ENCODE measurements around the gene MTA1.

DNA sequence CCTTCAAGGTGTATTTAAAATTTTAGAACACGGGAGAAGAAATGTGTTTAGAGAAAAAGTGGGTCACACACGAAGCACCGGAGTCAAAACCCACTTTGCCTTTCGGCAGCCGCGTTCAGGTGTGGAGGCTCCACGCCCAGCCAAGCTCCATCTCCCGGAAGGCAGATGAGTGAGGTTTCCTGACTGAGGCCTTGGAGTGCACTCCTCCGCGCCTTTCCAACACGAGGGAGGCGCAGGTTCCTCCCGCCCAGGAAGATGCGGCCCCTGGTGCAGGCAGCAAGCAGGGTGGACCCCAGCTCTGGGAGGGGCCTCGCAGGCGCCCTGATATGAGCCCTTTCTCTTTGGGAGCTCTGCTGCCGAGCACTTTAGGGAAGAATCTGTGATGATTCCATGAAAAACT, 22.5 kb downstream of the MTA1 start:
- TF ChIP-seq, protein P1, sequence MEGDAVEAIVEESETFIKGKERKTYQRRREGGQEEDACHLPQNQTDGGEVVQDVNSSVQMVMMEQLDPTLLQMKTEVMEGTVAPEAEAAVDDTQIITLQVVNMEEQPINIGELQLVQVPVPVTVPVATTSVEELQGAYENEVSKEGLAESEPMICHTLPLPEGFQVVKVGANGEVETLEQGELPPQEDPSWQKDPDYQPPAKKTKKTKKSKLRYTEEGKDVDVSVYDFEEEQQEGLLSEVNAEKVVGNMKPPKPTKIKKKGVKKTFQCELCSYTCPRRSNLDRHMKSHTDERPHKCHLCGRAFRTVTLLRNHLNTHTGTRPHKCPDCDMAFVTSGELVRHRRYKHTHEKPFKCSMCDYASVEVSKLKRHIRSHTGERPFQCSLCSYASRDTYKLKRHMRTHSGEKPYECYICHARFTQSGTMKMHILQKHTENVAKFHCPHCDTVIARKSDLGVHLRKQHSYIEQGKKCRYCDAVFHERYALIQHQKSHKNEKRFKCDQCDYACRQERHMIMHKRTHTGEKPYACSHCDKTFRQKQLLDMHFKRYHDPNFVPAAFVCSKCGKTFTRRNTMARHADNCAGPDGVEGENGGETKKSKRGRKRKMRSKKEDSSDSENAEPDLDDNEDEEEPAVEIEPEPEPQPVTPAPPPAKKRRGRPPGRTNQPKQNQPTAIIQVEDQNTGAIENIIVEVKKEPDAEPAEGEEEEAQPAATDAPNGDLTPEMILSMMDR (IDR thresholded peaks at IDR 0.05), result no peak
- TF ChIP-seq POLR2A (IDR thresholded peaks at IDR 0.05), result no peak

All from Peyer's patch (tissue), 4 donors.